GM10248 (cell line): ENCODE data around the gene BCL11A.

Experiments
- CTCF ChIA-PET: fragments of 300-600 bp; sonication (Branson Sonifier 250); formaldehyde crosslinking; extraction: SDS; loops from one replicate; lab custom pipeline; 2021; ENCODE audit warnings: antibody characterized with exemption; lab: Yijun Ruan, JAX
- POLR2A ChIA-PET: fragments of 350-650 bp; sonication (Branson Sonifier 250); formaldehyde crosslinking; extraction: SDS; loops from one replicate; lab custom pipeline; 2020; ENCODE audit warnings: antibody characterized with exemption; lab: Yijun Ruan, JAX
- DNase-seq: peaks from one replicate; pipeline ENCODE4 v3.0.0; 2012; ENCODE audit errors: extremely low spot score
- CTCF ChIP-seq: IDR thresholded peaks from 2 replicates; pipeline ENCODE4 v1.5.1; 2012; ENCODE audit warnings: mild to moderate bottlenecking, low read depth; ENCODE audit errors: extremely low read depth, missing control alignments, control extremely low read depth

The BCL11A gene

GRCh38 chr2:60411295-60411694 is 142.2 kb downstream of the BCL11A start:
- POLR2A ChIA-PET = no interaction called here
- no peak for DNase-seq
- CTCF ChIA-PET = no interaction called here
- no peak for TF ChIP-seq CTCF

GRCh38 chr2:60410456-60411146 is 142.9 kb downstream of the BCL11A start:
- ChIA-PET POLR2A (no interaction called here), CTCF (interaction anchor here (1.7 kb wide), 1 partner anchor 29 kb away, joined by 3 read pairs; no protein-coding TSS in a partner anchor)
- no peak for TF ChIP-seq CTCF
- no peak for DNase-seq

GRCh38 chr2:60409531-60409871 is 144.0 kb downstream of the BCL11A start:
- POLR2A ChIA-PET = no interaction called here
- CTCF ChIA-PET = interaction anchor here (1.7 kb wide), 1 partner anchor 30 kb away, joined by 3 read pairs; no protein-coding TSS in a partner anchor
- TF ChIP-seq CTCF = no peak
- DNase-seq = no peak

- CTCF ChIA-PET = interaction anchor here (1.7 kb wide), 1 partner anchor 31 kb away, joined by 3 read pairs; no protein-coding TSS in a partner anchor
- no peak for DNase-seq
- POLR2A ChIA-PET = no interaction called here
- TF ChIP-seq CTCF = no peak
Observed at GRCh38 chr2:60408811-60409530, 144.5 kb downstream of the BCL11A start.

- DNase-seq = no peak
- CTCF ChIA-PET = interaction anchor here (2.0 kb wide), 1 partner anchor 32 kb away, joined by 9 read pairs; no protein-coding TSS in a partner anchor
- TF ChIP-seq CTCF = no peak
- POLR2A ChIA-PET = no interaction called here
Observed at GRCh38 chr2:60408207-60408606, 145.2 kb downstream of the BCL11A start.

- ChIA-PET POLR2A (no interaction called here), CTCF (interaction anchor here (0.7 to 2.0 kb wide), 5 partner anchors 17 to 142 kb away, joined by 3 to 9 read pairs (median 4); no protein-coding TSS in a partner anchor)
- DNase-seq = no peak
- TF ChIP-seq CTCF = no peak
Observed at GRCh38 chr2:60407398-60407797, 146.1 kb downstream of the BCL11A start.
